Jurkat, Clone E6-1 (cell line): Measurements from ENCODE around the gene VSIG10L2.

Experiments used
- DNase-seq: peaks from one replicate; pipeline ENCODE4 v3.0.0-alpha.2; 2011; ENCODE audit warnings: low read depth, low spot score
- H3K4me3 ChIP-seq: 2 replicates; pipeline ENCODE4 v1.5.1; 2011; ENCODE audit warnings: mild to moderate bottlenecking, low read length, control low read depth, moderate library complexity

VSIG10L2 gene

DNA sequence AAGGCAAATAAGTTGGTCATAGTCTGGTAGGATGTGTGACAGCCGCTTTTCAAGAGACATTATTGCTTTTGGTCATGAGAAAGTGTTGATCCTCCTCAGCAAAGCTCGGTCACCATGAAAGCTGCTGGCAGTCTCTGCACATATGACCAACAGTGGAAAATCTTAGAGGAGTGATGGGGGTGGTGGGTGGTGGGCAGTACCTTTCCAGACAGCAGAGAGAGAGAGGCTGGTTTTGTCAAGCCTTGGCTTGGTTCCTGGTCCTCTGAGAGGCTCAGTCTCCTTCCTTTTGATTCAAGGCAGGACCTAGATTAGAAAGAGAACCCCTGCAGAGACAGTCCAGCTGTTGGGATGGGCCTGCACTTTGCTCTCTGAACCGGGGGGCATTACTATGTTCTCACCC lies 20.0 kb upstream of the VSIG10L2 start:
- H3K4me3 ChIP-seq, result no peak overlapping the region
- DNase-seq, result no peak

GRCh38 chr11:125926682-125927081 lies 19.2 kb upstream of the VSIG10L2 start:
- no peak for DNase-seq
- no peak overlapping the region for H3K4me3 ChIP-seq

DNA sequence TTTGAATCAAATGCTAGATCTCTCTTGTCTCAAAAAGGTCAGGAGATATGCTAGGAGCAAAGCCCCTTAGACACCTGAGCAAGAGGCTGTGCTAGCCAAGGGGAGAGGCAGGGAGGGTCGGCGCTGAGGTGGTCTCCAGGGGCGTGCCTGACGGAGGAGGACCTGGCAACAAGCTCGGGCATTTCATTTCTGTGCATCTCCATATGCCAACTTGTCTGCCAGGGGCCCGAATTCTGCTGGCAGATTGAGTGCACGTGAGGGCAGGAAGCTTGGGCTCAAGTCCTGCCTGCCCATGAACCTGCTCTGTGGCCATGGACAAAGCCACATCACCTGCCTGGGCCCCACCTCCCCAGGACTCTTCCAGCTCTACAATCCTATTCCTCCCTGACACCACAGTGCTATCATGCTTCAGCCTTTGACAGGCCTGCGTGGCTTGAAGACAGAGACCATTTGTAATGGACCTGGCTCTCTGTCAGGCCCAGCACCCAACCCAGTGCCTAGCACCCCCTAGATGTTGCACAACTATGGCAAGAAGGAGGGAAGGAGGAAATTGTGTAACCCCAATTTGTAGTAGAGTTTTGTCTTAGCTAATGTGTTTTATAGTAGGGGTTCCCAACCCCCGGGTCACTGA lies 16.3 kb upstream of the VSIG10L2 start:
- DNase-seq, result no peak

DNA sequence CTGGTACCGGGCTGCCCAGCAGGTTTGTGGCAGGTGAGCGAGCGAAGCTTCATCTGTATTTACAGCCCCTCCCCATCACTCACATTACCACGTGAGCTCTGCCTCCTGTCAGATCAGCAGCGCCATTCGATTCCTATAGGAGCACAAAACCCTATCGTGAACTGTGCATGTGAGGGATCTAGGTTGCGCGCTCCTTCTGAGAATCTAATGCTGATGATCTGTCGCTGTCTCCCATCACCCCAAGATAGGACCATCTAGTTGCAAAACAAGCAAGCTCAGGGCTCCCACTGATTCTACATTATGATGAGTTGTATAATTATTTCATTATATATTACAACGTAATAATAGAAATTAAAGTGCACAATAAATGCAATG lies 15.8 kb upstream of the VSIG10L2 start:
- H3K4me3 ChIP-seq, result no peak overlapping the region
- DNase-seq, result no peak

More for the DNA sequence above, 16.3 kb upstream of the VSIG10L2 start:
- no peak overlapping the region for H3K4me3 ChIP-seq

DNA sequence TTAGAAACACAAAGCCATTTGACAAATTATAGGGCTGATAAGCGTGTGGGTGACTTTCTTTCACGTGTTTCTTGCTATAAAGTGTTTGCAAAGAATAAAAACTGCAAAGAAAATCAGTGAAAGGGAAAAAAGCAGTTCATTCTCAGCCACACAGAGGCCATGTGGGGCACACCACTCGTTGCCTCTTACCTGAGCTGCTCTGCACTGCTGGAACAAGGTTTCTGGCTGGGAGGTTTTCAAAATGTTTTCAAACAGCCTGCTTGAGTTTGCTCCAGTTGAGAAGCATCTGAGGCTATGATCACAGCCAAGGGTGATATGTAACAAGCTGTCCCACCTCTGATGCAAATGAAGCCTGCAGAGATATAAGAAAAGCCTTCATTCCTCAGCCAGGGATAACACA lies 14.7 kb upstream of the VSIG10L2 start:
- DNase-seq, result no peak
- H3K4me3 ChIP-seq, result no peak overlapping the region

- no peak for DNase-seq
- H3K4me3 ChIP-seq, result no peak overlapping the region
Observed at GRCh38 chr11:125931668-125932067, 14.2 kb upstream of the VSIG10L2 start.

- H3K4me3 ChIP-seq, result no peak overlapping the region
- DNase-seq, result no peak
Observed at GRCh38 chr11:125932301-125932700, 13.5 kb upstream of the VSIG10L2 start.

DNA sequence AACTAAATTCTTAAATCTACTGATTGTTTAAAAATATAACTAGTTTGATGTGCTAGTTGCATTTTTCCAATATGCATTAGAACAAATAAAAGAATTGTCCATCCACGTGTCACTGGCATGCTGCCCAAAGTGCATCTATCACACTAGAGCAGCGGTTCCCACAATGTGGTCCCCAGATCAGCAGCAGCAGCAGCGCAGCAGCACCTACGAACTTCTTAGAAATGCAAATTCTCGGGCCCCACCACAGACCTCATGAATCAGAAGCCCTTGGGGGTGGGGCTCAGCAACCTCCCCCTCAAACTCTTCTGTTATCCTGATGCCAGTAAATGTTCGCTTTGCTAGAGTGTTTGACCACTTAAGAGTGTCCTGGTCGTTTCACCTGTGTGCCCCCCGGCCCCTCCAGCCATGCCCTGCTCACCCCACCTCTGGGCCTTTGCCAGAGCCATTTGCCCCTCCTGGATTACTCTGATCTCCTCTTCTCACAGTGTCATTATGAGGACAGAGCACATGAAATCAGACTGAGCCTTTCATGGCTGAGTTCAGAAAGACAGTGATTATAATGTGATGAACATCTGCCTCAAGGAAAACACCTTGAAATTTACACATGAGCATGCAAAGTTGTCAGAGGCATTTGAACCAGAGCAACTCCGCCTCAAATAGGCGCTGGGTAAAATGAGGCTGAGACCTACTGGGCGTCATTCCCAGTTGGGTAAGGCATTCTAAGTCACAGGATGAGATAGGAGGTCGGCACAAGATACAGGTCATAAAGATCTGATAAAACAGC lies 12.6 kb upstream of the VSIG10L2 start:
- peak; percentile 83 for DNase-seq

GRCh38 chr11:125934473-125934872 lies 11.4 kb upstream of the VSIG10L2 start:
- no peak overlapping the region for H3K4me3 ChIP-seq

More for the DNA sequence above, 12.6 kb upstream of the VSIG10L2 start:
- no peak overlapping the region for H3K4me3 ChIP-seq

GRCh38 chr11:125935056-125935455 lies 10.8 kb upstream of the VSIG10L2 start:
- H3K4me3 ChIP-seq, result no peak overlapping the region
- no peak for DNase-seq

More at GRCh38 chr11:125934473-125934872, 11.4 kb upstream of the VSIG10L2 start:
- no peak for DNase-seq

DNA sequence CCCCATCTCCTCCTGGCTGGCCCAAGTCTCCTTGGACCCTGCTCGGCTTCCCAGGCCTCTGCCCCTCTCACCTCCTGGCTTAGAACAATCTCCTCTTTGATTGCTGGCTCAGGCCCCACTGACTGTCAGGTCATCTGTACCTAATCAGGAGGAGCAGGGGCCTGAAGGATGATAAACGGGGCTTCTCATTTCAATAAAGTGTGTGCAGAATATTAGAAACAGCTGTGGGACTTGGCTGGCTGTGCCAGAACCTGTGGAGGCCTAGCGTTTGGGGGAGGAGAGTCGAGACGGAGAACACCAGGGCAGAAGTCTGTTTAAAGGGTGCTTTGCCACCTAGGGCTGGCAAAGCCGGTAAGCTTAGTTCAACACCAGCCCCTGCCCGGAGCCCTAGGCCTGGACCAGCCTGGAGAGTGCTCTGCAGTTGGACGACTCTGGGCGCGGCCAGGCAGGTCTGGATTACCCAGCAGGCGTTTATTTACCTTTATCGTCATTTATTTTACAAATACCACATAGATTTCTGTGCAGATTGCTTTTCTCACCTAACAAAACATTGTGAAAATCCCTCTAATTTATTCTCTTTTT lies 10.1 kb upstream of the VSIG10L2 start:
- DNase-seq, result no peak
- H3K4me3 ChIP-seq, result no peak overlapping the region

DNA sequence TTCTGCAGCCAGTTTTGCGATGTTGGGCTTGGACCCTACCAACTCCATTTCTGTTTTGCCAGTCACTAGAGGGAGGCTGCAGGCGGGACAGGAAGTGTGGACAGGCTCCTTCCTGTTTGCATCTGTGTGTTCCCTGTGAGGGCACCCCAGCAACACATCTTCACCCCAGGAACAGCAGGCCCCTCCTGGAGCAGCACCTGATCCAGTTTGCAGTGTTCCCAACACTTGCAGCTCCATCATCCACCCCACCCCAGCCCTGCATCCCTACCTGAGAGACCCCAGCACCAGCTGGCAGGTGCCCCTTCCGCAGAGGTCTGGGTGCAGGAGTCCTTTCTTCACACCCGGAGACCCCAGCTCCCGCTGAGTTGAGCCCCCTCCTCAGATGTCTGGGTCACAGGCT lies 7.4 kb upstream of the VSIG10L2 start:
- H3K4me3 ChIP-seq, result no peak overlapping the region
- DNase-seq, result peak; percentile 30

- H3K4me3 ChIP-seq, result no peak overlapping the region
- DNase-seq, result no peak
Observed at GRCh38 chr11:125939081-125939521, 6.7 kb upstream of the VSIG10L2 start.

DNA sequence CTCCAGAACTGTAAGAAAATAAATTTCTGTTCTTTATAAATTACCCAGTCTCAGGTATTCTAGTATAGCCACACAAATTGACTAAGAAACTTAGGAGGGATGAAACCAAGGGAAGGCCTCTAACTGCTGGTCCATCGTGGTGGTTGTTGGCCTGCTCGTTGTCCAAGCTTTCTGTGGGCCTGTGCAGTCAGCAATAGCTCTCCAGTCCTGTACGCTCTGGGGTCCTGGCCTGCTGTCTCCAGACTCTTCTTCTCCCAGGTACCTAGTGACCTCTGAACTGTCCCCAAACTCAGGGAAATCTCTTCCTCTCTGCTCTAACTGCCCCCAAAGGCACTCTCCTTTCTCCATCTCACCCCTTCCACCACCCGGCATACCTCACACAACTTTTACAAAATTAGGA lies 5.7 kb upstream of the VSIG10L2 start:
- no peak for DNase-seq
- no peak overlapping the region for H3K4me3 ChIP-seq

- H3K4me3 ChIP-seq, result no peak overlapping the region
- DNase-seq, result no peak
Observed at GRCh38 chr11:125941267-125941618, 4.6 kb upstream of the VSIG10L2 start.

DNA sequence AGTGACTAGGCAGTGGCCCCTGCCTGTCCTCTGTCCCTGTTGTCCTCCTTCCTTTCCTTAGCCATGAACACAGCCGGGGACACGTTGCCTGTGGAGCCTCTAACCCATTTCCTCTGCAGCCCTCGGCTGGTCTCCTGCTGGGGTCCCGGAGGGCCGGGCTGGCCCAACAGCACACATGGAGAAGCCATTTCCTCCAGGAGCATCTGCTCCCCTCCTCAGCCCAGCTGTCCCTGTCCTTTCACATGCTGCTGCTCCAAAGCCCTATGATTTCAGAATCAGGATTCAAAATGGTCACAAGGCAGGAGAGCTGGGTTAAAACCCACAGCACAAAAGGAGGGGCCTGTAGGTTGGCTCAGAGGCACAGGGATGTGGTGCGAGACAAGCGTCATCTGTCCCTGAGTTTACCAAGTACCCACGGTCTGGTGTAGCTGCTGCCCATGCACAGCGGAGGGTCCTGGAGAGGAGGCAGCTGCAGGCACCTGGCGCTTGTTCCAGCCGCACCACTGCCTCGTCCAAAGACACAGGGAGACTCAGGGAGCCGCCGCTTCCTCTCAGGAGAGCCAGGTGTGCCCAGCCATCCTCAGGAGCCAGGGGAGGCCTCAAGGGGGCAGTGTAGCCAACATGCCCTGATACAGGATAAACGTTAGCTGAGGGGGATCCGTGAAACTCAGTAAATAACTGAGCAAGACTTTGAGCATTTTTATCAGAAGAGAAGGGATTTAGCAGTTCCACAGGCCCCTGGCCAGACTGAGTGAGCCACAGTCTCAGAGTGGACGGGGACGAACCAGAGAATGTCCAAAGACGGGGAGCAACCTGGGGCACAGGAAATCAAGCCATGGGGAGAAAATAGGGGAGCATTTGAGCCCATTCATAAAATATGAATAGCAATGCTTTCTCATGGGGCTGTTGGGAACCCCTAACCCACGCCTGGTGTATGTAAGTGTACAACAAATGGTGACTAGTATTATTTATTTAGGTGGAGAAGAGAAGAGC lies 3.9 kb upstream of the VSIG10L2 start:
- no peak overlapping the region for H3K4me3 ChIP-seq
- DNase-seq, result peak; percentile 45

DNA sequence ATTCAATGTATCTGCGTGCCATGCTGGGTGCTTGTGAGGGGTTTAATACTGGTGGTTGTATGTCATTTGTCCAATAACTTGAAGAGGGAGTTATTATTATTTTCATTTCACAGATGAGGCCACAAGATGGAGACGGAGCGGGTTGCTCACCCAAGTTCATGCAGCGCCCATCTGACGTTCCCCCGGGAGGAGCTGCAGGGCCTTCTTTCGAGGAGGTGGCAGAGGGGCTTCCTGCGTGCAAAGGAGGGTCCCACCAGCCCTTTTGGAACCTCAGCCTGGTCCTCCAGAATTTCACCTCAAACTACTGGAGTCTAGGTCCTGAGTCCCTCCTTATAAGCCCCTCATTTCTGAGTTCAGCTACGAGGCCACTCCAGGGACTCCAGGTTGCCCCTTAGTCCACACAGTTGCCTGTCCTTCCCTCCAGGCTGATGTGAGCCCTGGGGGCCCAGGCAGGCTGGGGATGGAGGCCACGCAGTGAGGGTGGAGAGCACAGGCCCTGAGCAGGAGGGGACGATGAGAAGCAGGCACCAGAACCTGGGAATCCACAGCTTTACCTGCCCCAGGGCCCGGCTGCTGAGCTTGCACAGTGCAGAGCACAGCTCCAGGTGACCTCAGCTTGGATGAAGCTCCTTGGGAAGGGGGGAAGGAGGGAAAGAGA lies 2.9 kb upstream of the VSIG10L2 start:
- H3K4me3 ChIP-seq, result no peak overlapping the region
- DNase-seq, result no peak

GRCh38 chr11:125943661-125944349 lies 2.0 kb upstream of the VSIG10L2 start:
- no peak for DNase-seq
- H3K4me3 ChIP-seq, result no peak overlapping the region
